Ishikawa (cell line): Measurements from ENCODE around the gene VAV1.

Experiments used
- CEBPB ChIP-seq: IDR thresholded peaks from 2 replicates; pipeline ENCODE4 v1.6.1; 2012
- CREB1 ChIP-seq: IDR thresholded peaks from 2 replicates; pipeline ENCODE4 v1.6.1; 2012; ENCODE audit warnings: low read depth
- EGR1 ChIP-seq: IDR thresholded peaks from 2 replicates; pipeline ENCODE4 v1.6.1; 2012
- EP300 ChIP-seq: IDR thresholded peaks from 2 replicates; pipeline ENCODE4 v1.6.1; 2012; ENCODE audit warnings: borderline replicate concordance
- FOXM1 ChIP-seq: IDR thresholded peaks from 2 replicates; pipeline ENCODE4 v1.6.1; 2012; ENCODE audit warnings: low read depth, borderline replicate concordance
- NFIC ChIP-seq: IDR thresholded peaks from 2 replicates; pipeline ENCODE4 v1.6.1; 2012
- RAD21 ChIP-seq: IDR thresholded peaks from 2 replicates; pipeline ENCODE4 v1.6.1; 2012; ENCODE audit warnings: low read depth
- TAF1 ChIP-seq: IDR thresholded peaks from 2 replicates; pipeline ENCODE4 v1.6.1; 2012; ENCODE audit warnings: low read depth, mild to moderate bottlenecking
- TCF12 ChIP-seq: IDR thresholded peaks from 2 replicates; pipeline ENCODE4 v1.6.1; 2012; ENCODE audit warnings: low read depth
- TEAD4 ChIP-seq: IDR thresholded peaks from 2 replicates; pipeline ENCODE4 v1.6.1; 2012
- YY1 ChIP-seq: IDR thresholded peaks from 2 replicates; pipeline ENCODE4 v1.6.1; 2012; ENCODE audit warnings: low read depth
- ZBTB7A ChIP-seq: IDR thresholded peaks from 2 replicates; pipeline ENCODE4 v1.6.1; 2012; ENCODE audit warnings: low read depth
- TF ChIP-seq, protein P1 (sequence below): IDR thresholded peaks from 2 replicates; pipeline ENCODE4 v1.6.1; 2012; ENCODE audit warnings: low read depth, mild to moderate bottlenecking
- TF ChIP-seq, protein P2 (sequence below): IDR thresholded peaks from 2 replicates; pipeline ENCODE4 v1.6.1; 2012
- TF ChIP-seq, protein P3 (sequence below): IDR thresholded peaks from 2 replicates; pipeline ENCODE4 v1.6.1; 2012

VAV1 gene, protein sequence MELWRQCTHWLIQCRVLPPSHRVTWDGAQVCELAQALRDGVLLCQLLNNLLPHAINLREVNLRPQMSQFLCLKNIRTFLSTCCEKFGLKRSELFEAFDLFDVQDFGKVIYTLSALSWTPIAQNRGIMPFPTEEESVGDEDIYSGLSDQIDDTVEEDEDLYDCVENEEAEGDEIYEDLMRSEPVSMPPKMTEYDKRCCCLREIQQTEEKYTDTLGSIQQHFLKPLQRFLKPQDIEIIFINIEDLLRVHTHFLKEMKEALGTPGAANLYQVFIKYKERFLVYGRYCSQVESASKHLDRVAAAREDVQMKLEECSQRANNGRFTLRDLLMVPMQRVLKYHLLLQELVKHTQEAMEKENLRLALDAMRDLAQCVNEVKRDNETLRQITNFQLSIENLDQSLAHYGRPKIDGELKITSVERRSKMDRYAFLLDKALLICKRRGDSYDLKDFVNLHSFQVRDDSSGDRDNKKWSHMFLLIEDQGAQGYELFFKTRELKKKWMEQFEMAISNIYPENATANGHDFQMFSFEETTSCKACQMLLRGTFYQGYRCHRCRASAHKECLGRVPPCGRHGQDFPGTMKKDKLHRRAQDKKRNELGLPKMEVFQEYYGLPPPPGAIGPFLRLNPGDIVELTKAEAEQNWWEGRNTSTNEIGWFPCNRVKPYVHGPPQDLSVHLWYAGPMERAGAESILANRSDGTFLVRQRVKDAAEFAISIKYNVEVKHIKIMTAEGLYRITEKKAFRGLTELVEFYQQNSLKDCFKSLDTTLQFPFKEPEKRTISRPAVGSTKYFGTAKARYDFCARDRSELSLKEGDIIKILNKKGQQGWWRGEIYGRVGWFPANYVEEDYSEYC

DNA sequence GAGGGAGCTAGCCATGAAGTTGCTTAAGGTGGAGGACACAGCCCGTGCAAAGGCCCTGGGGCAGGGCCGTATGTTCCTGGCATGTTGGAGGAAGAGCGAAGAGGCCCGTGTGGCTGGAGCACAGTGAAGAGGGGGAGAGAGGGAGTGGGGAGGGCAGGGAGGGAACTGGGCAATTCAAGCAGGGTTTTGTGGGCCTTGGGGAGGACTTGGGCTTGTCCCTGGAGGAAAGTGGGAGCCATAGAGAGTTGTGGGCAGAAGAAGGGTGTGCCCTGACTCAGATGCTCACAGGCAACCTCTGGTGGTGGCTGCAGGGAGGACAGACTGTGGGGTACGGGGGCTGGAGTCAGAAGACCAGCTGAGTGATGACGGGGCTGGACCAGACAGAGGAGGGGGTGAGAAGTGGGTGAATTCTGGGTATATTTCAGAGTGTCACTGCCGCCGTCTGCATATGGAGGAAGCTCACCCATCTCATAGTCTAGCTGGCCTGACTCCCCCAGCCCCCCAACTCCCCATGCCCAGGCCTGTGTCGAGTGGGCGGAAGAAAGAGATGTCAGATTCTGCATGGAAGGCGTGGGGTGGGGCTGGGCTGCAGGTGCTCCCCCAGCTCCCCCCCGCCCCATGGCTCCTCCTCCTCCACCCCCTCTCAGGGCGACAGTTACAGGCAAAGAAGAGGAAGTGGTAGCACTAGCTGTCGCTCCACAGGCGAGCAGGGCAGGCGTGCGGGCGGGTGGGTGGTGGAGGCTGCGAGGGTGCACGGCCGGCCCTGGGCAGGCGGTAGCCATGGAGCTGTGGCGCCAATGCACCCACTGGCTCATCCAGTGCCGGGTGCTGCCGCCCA lies at the start of gene VAV1:
Gene VAV1 (plus strand): TSS at position 681 of the 838 bp plus-strand sequence. CDS start 100 bp downstream, at position 781.
- TF ChIP-seq CREB1, result no peak
- no peak for TF ChIP-seq EP300
- TF ChIP-seq, protein P1, sequence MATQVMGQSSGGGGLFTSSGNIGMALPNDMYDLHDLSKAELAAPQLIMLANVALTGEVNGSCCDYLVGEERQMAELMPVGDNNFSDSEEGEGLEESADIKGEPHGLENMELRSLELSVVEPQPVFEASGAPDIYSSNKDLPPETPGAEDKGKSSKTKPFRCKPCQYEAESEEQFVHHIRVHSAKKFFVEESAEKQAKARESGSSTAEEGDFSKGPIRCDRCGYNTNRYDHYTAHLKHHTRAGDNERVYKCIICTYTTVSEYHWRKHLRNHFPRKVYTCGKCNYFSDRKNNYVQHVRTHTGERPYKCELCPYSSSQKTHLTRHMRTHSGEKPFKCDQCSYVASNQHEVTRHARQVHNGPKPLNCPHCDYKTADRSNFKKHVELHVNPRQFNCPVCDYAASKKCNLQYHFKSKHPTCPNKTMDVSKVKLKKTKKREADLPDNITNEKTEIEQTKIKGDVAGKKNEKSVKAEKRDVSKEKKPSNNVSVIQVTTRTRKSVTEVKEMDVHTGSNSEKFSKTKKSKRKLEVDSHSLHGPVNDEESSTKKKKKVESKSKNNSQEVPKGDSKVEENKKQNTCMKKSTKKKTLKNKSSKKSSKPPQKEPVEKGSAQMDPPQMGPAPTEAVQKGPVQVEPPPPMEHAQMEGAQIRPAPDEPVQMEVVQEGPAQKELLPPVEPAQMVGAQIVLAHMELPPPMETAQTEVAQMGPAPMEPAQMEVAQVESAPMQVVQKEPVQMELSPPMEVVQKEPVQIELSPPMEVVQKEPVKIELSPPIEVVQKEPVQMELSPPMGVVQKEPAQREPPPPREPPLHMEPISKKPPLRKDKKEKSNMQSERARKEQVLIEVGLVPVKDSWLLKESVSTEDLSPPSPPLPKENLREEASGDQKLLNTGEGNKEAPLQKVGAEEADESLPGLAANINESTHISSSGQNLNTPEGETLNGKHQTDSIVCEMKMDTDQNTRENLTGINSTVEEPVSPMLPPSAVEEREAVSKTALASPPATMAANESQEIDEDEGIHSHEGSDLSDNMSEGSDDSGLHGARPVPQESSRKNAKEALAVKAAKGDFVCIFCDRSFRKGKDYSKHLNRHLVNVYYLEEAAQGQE, result no peak
- no peak for TF ChIP-seq NFIC
- no peak for TF ChIP-seq TAF1
- TF ChIP-seq, protein P2, sequence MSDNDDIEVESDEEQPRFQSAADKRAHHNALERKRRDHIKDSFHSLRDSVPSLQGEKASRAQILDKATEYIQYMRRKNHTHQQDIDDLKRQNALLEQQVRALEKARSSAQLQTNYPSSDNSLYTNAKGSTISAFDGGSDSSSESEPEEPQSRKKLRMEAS, result no peak
- TF ChIP-seq, protein P3, sequence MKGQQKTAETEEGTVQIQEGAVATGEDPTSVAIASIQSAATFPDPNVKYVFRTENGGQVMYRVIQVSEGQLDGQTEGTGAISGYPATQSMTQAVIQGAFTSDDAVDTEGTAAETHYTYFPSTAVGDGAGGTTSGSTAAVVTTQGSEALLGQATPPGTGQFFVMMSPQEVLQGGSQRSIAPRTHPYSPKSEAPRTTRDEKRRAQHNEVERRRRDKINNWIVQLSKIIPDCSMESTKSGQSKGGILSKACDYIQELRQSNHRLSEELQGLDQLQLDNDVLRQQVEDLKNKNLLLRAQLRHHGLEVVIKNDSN, result no peak
- no peak for TF ChIP-seq CEBPB
- no peak for TF ChIP-seq FOXM1
- no peak for TF ChIP-seq EGR1
- no peak for TF ChIP-seq RAD21
- TF ChIP-seq ZBTB7A, result no peak
- no peak for TF ChIP-seq TEAD4
- TF ChIP-seq TCF12, result no peak; the same call in 1 of the 2 replicates
- no peak for TF ChIP-seq YY1

DNA sequence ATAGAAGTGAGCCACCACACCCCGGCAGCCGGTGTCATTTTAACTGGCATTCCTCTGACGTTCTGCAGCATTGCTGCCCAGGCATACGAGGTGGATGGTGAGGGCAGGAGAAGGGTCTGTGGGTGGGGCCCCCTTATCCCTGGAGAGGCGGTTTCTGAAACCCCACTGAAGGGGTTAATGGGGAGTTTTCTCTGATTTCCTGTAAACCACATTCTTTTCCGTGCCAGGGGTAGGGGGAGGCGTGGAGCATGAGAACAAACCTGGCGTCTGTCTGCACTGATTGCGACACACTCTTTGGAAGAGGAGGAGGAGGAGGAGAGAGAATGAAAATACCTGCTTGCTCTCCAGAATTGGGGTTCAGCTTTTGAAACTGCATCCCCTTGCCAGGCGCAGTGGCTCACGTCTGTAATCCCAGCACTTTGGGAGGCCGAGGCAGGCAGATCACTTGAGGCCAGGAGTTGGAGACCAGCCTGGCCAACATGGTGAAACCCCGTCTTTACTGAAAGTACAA lies 49.3 kb upstream of the VAV1 start:
- TF ChIP-seq CEBPB, result peak; percentile 99
- no peak for TF ChIP-seq YY1
- no peak for TF ChIP-seq TCF12
- TF ChIP-seq ZBTB7A, result peak; percentile 55; the same call in 1 of the 2 replicates

DNA sequence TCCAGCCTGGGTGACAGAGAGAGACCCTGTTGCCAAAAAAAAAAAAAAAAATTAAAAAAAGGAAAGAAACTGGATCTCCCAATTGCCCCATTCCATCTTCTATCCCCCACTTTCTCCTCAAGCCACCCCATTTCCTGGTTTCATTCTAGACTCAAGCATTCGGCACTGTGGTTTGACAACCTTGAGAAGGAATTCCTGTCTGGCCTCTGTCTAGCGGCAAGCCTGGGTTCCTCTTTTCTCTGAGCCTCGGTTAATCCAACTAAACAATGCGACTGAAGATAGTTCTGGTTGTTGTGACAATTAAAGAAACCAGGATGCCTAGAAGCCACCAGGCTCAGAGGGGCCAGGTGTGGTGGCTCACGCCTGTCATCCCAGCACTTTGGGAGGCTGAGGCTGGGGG lies 48.8 kb upstream of the VAV1 start:
- TF ChIP-seq CEBPB (no peak), NFIC (no peak)

DNA sequence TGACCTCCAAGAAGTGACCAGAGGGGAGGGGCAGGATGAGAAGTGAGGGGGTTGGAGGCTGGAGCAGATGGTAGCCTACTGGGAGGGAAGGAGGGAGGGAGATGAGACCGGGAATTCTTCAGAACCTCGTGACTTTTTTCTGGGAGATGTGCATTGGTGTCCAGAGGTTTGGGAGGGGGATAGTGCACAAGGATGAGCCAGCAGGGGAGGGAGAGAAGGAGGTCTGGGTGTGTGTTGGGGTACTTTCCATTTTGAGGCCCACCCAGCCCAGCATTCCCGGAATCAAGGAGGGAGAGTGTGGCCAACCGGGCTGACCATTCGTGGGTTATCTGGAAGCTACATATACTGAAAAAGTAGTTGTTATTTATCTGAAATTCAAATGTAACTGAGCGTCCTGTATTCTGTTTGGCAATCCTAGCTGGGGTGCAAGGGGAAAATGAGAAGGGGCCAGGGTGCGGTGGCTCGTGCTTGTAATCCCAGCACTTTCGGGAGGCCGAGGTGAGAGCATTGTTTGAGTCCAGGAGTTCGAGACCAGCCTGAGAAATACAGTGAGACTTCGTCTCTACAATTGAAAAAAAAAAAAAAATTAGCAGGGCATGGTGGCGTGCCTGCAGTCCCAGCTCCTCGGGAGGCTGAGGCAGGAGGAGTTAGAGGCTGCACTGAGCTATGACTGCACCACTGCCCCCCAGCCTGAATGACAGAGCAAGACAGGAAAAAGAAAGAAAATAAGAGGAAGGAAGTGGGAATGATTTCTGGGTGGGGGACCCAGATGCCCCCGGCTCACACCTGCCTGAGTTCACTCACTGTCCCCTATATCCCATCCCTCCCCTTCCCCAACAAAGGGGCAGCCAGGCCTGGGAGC lies 47.6 kb upstream of the VAV1 start:
- TF ChIP-seq ZBTB7A (no peak), EP300 (no peak), YY1 (no peak), TEAD4 (no peak), TCF12 (no peak)

DNA sequence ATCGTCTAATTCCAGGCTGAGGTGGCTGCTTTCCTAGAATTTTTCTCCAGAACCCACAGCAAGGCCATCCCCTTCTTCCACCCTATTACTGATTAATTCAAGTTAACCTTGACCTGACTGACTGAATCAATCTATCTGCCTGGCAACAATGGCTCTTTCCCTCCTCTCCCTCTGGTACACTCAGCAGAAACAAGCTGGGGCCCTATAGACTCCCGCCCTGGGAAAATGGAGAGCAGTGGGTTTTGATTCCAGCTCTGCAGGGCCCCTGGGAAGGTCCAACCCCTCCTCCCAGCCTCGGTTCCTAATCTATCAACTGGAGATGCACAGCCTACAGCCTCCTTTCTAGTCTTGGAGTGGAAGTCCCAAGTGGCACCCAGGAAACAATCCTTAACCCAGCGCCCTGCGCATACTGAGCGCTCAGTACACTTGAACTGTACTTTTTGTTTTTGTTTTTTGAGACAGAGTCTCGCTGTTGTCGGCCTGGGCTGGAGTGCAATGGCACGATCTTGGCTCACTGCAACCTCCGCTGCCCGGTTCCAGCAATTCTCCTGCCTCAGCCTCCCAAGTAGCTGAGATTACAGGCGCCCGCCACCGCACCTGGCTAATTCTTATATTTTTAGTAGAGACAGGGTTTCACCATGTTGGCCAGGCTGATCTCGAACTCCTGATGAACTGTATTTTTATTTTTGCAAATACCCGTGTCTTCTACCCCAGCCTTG lies 46.8 kb upstream of the VAV1 start:
- TF ChIP-seq FOXM1 (no peak), YY1 (no peak), CEBPB (no peak), NFIC (no peak), ZBTB7A (no peak)
- TF ChIP-seq, protein P1, result no peak
